NCI-H1417 (cell line): Measurements from ENCODE around the gene MXI1.
"Not testable (repeated sequence)": the region's sequence is repeated elsewhere in the genome, so short reads cannot be mapped to it uniquely, and the experiment has no call there.

Experiments
- DNase-seq, 3 experiments: peaks; one replicate each; lab custom pipeline; 2025; lab: John Stamatoyannopoulos, UW

The MXI1 gene

DNA sequence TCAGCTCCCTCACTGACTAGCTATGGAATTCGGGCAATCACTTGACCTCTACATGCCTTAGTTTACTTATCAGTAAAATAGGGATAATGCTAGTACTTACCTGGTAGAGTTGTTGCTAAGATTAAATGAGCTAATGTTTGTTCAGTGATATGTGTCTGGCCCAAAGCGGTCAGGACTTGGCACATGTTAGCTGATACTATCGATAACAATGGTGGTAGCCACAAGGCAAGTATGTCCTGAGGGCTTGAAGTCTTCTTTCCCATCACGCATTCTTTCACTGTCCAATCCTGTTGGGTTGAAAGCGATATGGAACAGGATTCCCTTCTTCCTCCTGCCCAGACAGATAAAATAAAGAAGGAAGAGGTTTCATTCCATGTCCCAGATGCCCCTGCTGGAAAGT, 25.5 kb upstream of the MXI1 start:
- no peak for DNase-seq

DNA sequence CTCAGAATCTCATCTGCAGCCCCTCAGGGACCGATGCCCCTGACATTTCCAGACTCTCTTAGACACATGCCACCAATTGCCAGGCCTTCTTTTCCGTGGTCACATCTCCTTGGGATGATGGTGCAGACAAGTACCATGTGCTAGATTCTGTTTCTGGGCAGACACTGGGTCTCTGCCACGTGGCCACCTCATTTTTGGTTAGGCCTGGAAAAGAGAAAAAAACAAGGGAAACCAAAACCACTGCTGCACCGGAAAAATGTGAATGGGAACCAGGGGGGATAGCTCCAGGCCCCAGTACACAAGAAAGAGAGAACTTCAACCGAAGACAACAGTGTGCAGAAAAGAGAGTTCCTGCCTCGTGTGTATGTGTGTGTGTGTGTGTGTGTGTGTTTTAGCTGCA, 23.0 kb upstream of the MXI1 start:
- no peak for DNase-seq

DNA sequence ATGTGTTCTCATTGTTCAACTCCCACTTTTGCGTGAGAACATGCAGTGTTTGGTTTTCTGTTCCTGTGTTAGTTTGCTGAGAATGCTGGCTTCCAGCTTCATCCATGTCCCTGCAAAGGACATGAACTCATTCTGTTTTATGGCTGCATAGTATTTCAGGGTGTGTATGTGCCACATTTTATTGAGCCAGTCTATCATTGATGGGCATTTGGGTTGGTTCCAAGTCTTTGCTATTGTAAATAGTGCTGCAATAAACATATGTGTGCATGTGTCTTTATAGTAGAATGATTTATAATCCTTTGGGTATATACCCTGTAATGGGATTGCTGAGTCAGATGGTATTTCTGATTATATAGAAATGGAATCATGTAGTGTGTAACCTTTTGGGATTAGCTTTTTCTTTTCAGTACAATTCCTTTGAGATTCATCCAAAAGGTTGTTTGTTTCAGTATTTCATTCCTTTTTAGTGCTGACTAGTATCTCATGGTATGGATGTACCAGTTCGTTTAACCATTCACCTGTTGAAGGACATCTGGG, 21.7 kb upstream of the MXI1 start:
- not testable (repeated sequence) for DNase-seq

DNA sequence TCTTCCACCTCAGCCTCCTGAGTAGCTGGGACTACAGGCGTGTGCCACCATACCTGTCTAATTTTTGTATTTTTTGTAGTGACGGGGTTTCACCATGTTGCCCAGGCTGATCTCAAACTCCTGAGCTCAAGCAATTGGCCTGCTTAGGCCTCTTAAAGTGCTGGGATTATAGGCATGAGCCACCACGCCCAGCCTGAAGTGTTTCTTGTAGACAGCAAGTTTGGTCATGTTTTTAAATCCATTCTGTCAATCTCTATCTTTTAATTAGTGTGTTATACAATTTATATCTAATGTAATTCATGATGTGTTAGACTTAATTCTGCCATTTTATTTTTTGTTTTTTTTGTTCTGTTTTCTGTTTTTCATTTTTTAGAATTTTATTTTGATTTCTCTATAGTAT, 17.2 kb upstream of the MXI1 start:
- no peak for DNase-seq

DNA sequence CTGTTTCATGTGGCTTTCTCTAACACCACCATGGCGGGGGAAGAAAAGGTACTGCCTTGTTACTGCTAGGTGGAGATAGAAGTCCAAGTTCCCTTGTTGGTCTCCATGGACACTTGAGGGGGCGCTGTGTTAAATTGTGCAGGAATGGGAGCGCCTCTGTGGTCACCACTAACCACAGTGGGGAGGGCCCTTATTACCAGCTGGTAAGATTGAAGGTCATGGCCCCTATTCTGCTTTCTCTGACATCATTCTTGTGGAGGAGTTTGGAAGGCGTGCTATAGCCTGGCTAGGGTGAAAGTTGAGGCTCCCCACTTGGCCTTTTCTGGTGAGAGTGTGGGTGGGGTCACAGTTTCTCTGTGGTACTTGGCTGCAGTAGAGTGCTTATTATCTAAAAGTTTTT, 14.9 kb upstream of the MXI1 start:
- no peak for DNase-seq

DNA sequence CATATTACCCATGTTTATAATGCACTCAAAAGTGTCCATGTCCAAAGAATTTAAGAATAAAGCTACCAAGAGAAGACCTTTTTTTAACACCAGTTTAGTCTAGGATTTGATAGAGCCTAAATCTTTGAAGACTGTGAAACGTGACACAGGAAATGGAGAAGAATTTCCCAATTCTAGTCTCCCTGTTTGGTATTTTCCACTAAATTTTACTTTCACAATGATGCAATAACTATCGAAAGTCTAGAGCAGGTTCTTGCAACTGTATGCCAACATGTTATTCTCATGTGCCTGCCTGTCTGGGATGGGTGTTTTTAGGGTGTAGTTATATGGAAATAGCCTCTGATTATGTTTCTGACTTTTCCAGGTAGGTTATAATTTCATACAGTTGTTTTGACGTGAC, 6.9 kb upstream of the MXI1 start:
- DNase-seq, result no peak

DNA sequence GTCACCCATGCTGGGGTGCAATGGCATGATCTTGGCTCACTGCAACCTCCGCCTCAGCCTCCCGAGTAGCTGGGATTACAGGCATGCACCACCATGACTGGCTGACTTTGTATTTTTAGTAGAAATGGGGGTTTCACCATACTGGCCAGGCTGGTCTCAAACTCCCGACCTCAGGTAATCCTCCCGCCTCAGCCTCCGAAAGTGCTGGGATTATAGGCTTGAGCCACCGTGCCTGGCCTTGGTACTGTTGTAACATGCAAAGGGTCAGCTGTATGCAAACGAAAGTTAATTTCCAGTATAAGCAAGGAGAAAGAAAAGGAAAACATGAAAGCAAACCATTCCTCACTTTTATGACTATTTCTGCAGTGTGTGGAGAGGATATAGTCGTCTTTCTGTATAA, 6.4 kb upstream of the MXI1 start:
- not testable (repeated sequence) for DNase-seq

DNA sequence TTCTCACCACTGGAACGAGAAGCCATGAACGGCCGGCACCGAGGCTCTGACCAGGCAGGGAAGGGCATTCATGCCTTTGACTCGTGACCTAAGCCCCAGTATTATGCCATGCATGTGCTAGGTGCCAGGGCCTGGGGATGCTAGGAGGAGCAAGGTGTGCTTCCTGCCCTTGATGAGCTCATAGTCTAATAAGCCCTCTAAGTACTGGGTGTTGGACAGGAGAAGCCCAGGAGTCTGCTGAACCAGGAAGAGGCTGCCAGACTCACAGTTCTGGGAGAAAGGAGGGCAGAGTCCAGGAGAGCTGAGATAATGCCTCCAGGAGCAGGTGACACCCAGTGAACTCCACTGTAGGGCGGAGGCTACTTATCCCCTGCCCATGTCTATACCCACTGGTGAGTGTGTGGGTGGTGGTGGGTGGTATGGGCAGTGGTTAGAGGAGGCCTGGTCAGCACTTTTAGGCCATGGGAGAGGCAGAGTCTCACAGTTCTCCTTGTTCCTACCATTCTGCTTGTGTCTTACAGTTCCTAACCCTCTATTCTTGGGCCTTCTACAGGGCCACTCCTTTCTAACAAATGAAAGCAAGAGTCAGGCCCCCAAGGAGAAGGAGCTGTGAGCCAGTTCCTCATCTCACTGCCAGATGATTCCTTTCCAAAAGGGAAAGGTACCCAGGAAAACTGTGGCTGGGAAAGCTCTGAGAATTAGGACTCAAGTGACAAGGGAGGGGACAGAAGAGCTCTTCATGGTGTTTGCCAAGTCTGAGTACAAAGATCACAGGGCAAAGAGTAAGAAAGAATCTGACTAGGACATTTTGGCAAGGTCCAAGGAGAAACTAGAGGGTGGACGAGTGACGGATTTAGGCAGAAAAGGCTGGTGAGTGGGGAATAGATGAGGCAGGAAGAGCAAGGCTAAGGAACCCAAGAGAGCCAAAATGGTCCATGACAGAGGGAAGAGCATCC, 3.6 kb upstream of the MXI1 start:
- DNase-seq, result no peak

DNA sequence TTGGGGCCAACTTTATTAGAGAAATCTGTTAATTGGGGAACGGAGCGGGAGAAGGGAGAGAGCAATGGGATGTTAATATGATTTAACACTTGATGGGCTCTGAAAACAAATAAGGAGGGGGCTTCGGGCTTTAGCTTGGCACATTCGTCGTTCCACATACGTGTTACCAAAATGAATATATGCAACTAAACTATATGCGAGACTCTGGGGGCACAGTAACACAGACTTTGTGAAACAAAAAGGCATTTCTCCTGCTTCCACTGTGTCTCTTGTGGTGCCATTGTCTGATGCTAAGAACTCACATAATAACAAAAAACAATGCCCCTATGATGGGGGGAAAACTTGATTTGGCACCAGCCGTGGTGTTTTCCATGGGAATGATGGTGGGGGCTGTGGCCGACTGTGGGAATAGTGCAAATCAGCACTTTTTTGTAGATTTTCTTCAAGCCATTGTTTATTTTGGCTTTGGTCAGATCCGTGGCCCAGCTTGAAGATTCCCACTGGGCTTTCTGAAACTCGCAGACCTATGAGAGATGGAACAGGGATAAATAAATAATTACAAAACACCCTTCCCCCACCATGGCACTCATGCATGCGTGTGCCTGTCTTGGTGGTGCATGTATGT, 2.2 kb upstream of the MXI1 start:
- DNase-seq, result no peak

DNA sequence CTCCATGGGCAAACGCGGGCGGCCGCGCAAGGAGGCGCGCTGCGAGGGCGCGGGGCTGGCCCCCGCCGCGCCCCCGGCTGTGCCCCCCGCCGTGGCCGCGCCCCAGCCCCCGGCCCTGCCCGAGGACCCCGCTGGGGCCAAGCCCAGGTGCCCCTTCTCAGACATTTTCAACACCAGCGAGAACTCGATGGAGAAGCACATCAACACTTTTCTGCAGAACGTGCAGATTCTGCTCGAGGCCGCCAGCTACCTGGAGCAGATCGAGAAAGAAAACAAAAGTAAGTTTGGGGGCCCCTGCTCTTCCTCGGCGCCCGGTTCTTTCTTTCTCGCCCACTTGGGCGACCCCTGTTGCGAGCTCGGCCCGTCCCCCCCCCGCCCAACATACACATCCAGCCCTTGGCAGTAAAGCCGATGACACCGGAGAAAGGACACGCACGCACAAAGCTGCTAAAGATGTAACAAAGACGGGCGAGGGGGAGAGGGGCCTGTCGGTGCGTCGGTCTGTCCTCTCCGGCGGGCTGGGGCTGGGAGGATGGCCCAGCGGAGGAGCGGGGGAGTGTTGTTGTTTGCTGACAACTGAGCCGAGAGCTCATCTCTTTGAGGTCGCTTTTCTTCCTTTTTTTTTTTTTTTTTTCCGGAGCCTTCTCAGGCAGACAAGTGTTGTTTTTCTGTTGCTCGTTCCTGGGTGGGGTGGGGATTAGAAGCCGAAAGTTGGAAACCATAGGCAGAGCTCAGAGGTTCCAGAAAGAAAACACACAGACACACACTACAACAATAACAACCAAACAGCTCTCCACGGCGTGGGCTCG, 604 bp downstream of the MXI1 start:
- peak; percentile 14 to 20 (median 17) for DNase-seq

DNA sequence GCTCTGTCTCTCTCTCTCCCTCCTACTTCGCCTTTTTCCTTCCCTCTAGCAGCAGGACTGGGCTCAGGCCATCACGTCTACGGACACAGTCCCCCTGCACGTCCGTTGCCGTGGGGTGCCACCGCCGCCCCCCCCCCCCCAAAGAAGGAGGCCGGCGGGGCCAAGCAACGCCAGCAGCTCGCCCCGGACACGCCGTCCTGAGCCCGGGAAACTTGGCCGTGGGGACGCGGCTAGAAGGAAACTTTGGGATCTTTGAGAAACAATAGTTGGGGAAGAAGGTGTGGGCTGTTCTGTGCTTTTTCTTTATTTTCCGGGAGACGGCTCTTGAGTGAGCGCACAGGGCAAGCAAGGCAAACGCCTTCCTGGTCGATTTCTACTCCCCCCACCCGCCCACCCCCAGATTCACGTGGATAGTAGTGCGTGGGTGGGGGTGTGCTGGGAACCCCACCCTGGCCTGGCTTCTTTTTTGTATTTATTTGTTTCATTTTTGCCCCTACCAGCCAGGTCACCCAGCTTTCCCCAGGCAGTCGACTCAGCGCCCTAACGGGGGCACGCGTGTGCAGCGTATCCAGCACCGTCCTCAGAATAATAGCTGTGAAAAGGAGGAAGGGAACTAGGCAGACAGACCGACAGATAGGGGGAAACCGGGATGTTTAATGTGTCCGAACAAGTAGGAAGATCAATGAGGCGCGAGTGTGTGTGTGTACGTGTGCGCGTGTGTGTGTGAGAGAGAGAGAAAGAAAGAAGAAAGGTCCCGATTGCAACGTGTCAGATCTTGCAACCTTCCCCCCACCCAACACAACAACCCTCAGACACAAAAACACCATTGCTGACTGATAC, 1.4 kb downstream of the MXI1 start:
- peak in 2 of 3 experiments; percentile 48 to 54 for DNase-seq

DNA sequence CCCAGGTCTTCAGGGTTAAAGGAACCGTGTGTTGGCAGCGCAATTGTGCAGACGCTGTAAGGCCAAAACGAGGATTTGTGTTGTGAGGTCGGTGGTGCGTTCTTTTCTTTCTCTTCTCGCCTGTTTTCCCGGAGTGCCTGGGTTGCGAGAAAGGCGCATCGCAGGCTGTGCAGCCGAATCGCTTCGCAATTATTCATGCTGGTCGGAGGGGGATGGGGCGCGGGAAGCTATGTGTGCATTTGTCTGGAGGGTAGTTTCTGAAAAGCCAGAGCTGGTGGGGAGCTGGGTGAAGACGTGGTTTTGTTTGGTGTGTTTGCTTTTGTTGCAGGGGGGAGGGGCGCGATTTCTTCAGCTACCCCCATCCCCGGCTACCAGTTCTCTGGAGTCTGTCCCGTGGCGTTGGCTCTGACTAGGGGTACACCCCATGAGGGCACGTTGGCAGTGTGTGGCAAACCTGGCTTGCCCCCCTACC, 2.1 kb downstream of the MXI1 start:
- DNase-seq, result peak; percentile 41 to 54 (median 50)

DNA sequence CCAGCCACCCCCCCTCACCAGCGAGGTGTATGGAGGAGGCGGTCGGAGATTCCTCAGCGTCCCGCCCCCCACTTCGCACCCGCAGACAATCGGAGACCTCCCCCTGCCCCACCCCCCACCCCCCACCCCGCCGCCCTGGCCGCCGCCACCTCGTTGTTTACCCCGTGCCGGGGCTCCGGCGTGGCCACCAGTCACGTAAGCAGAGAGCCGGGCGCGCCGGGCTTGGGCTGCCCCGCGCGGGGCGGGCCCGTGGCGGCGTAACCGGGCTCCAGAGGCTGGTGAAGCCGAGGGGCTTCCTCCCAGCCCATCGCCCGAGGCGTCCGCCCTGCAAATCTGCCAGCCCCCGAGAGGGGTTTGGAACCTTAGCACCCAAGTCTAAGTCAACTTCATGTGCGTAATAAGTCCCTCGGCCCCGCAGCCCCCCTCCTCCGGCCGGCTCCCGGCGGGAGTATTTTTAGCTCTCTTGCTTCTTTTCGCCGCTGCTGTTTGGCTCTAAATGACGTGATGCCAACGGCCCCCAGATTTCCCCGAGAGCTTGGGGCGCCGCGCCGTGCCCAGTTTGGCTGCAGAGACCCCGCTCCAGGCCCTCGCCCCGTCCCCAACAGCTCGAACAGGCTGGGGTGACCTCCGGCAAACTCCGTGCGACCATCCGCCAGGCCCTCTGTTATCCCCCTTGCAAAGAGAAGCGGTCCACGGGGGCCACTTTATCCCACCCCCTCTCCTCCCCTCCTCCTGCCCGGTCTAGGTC, 2.7 kb downstream of the MXI1 start:
- DNase-seq, result peak; percentile 24 to 39 (median 38)

DNA sequence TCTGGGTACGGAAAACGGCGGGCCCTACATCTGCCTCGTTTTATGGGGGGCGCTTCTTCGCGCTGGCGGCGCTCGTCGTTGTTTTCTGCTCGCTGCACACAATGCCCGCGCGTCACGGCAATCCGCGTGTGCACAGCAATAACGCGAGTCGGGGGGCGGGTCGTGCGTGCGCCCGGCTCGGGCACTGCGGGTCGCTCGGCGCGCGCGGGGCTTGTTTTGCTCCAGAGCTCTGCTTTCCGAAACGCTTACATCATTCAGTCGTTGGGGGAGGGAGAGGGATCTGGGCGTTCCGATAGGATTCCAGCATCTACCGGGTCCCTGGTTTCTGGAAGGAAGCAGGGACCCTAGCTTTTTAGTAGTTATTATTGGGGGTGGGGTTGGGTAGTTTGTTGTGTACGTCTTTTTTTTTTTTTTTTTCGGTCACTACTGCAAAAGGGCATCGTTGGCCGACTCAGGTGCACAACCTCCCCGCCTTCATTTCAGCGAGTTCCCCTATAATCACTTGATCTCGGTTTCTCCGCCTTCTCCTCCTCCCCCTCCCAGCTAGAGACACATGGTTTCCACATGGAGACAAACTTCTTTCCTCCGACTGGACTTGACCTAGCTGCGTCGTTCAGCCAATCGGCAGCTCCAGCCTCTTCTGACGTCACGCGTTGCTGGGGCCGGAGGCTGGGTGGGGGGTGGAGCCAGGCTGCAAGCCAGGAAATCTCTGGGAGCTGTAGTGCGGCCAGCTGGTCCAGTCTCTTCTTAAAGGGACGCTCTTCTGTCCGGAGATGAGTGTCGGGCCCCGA, 3.5 kb downstream of the MXI1 start:
- peak; percentile 77 to 92 (median 91) for DNase-seq

DNA sequence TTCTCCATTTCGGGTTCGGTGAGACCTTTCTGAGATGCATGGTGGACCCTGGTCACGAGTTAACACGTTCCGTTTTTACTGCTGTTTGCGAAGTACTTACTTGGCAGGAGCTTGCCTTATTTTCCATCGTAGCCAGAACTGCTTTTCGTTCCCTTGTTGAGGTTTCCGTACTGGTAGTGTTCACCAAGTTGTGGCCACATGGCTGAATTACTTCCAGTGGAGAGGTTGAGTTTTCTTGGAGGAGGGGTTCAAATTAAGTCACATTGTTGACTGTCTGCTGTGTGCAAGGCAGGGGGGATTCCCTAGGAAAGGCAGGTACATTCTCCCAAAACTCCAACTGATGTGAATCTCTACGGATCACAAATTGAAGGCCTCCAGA, 4.0 kb downstream of the MXI1 start:
- no peak for DNase-seq

DNA sequence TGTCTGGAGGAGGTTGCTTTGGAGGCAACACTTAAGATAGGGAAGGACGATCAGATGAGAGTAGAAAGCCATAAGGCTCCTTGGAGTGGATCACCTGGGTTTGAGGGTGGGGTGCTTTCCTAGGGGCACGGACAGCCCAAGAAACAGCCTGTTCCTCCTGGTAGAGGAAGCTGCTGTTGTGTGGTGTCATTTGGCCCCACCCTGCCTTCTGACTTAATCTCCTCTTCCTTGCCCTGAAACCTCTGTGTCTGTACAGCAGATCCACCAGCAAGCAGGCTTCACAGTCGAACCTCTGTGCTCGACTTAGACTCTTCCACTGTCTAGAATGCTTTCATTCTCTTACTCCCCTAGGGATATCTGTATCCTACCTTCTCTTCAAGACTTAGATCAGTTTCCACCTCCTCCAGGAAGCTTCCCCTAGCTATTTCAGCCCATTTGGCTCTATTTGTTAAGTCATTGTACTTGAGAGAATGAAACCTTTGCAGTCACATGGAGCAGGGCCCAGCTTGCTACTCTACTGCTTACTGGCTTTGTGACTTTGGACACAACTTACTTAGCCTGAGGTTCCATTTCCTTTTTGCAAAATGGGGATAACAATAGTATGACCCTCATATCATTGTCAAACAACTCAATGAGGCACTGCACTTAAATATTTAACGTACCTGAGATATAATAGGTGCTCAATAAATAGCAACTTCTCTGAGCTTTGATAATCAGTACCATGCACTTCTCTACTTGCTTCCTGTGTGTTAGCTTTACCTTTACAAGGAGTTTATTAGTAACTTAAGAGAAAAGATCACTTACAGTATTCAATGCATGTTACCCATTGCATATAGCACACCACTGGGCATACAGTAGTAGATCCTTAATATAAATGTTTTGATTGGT, 5.0 kb downstream of the MXI1 start:
- no peak for DNase-seq

DNA sequence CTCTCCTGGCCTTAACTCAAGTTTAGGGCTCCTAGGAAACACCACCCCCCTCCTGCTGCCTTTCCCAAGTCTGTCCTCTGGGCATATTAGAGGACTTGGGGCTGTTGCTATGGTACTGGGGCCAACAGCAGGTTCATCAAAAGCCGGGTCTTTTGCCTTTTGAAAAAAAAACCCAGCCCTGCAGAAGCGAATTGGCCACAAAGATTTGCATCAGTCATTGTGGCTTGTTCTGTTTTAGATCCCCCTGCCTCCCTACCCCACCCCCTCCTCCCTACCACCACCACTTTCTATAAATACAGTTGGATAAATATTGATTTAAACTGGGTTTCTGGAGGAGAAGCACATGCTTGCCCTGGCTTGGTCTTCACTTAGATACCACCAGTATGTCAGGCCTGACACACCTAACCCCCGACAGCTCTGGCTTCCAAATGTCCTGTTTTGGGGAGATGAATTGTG, 7.0 kb downstream of the MXI1 start:
- peak in 1 of 3 experiments; percentile 11 for DNase-seq
